ENCODE measurements around the gene TMEM54.

The TMEM54 gene

DNA sequence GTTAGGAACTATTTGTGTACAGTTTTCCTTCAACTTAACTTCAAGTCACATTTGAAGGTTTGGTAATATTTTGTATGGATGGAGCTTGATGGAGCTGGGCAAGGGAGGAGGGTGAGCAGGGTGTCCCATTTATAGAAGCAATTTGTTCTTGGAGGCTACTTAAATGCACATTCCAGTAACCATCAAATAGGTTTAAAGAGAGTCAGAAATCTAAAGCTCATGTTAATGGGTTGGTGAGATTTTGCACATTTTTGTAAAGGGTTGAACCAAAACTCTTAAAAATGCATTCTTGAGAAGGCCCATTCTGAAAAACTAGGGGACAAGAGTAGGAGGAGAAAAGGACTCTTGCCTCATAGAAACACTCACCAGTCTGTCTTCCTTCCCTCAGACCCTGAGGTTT is 40.6 kb downstream of the TMEM54 start:
- DNase-seq = no peak

DNA sequence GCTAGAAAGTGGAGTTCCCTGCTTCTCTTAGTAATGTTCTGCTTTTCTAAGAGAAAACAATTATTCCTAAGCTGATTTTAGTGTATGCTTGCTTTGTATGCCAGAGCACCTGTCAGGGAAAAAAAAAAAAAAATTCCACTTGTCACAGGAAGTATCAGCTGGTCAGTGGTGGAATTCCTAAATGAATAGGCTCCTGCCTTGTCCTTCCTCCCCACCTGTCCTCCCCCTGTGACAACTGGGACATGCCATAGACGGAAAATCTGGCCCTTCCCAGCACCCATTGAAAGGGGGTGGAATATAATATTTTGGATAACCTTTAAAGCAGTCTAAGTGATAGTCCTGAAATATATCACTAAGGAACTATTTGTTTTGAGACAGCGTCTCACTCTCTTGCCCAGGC is 41.3 kb downstream of the TMEM54 start:
- DNase-seq = no peak

DNA sequence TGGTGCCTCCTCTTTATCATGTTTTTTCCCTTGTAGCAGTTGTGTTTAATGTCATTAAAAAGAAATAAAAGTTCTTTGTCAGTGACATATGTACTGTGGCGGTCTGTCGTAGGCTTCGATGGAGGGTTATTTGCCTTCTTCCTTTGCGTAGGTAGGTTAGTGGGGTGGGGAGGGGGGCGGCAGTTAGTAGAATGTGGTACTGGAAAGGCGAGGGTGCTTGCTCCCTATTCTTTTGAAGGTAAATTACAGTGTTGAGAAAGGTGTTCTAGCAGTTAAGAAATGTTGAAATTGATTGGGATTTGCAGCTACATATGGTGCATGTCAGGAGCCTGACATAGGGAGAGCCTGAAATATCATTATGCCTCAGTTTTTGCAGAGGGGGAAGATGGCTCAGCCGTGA is 42.4 kb downstream of the TMEM54 start:
- DNase-seq = no peak

DNA sequence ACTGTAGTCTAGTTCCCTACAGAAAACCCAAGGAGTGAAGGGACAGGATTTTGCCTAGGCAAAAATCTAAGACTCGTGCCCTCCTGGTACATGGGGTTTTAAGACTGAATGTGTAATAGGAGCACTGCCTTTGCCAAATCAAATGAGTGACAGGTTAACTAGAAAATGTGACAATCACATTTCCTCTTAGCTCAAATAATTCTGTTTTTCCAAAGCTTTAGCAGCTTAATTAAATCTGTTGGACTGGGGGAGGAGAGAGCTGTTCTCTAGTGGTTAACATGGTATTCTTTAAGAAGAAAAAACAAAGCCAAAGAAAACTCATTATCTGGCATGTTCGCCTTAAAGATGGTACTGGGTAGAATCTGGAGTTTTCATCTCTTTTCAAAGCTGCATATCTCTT is 43.1 kb downstream of the TMEM54 start:
- no peak for DNase-seq

DNA sequence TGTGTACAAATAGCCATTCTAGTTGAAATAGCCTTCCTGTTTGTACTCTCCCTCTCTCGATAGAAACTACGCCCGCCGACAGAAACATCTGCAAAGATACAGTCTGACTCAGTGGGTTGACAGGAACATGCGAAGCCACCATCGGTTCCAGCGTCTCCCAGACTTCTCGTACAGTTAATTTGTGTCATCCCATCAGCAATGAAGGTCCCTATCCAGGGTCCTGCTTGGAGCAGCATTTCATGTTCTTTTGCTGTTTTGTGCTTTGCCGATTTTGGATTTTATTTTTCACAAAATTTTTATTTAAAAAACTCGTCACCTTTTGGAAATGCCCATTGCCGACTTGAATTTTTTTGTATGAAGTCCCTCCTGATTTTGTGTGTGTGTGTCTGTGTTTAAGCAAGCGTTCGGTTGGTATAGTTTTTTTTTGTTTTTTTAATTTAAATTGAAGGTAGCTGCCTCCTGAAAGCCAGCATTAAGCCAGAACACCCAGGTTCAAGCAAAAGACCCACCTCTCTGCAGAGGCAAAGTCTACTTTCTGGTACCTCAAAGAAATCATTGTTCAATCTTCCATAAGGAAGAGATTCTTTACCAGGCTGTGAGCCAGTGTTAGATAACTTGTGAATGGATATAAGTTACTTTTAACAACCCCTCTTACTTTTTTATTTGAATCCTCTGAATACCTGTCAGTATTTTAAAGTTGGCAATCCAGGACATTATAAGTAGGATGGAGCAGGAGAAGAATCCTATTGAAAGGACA is 45.1 kb downstream of the TMEM54 start:
- DNase-seq = no peak

DNA sequence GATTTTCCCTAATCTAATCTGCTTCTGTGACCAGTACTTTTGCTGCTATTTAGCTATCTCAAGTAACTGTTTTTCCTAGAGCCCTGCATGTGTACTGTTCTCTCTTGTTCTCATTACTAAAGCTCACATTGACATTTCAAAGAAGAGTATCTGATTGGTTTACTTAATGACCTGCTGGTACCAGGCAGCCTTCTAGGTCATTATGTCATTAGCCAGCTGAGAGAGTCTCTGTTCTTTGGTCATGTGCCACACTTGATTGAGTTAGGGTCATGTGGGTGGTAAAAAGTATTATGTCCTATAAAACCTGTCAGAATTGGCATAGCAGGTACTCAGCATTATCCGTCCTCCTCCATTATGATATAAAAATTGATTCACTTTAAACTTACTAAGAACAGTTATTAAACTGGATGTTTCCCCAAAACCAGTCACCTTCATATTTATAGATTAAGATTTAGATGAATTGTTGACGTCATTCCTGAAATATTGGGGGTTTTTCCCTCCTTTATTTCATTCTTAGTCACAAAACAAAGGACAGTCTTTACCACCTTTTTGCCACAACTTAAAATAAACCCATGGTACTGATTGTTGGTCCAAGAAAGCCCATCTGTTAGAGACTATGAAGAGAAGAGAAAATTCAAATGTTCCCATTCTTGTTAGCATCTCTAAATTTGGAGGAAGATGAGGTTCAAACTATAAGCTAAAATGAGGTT is 52.7 kb downstream of the TMEM54 start:
- DNase-seq = no peak

All from DMS153 (cell line).